Activated naive CD8-positive, alpha-beta T cell treated with anti-CD3 and anti-CD28 coated beads, Interleukin-2, amount 10 ng/mL, durations not matched to agents 7 days and 5 days (primary cell): ENCODE measurements around the gene CDK4. TPM values are rescaled to one million over a fixed set of nuclear protein-coding genes. Genes with fewer than 3 reads are reported as not detected.
A peak's percentile ranks its signal among the peaks of the same experiment; 100 is the strongest.

Experiments used
- ATAC-seq: fragments of 150-1000 bp; cut with Tn5 transposase; one replicate; pipeline ENCODE4 v1.10.0; 2021; ENCODE audit warnings: low read depth, moderate library complexity
- POLR2A ChIA-PET: fragments of 350-600 bp; sonication (Branson Sonifier 250); formaldehyde crosslinking; loops from one replicate; lab custom pipeline; 2021; ENCODE audit warnings: antibody characterized with exemption; lab: Charles Lee
- DNase-seq: peaks from one replicate; pipeline ENCODE4 v3.0.0; 2021
- H3K27ac Mint-ChIP-seq: one replicate; pipeline ENCODE4 v1.8.0; 2022; ENCODE audit warnings: mild to moderate bottlenecking, mixed read lengths
- H3K27me3 Mint-ChIP-seq: one replicate; pipeline ENCODE4 v1.8.0; 2022; ENCODE audit warnings: mild to moderate bottlenecking, moderate library complexity, mixed read lengths
- H3K36me3 Mint-ChIP-seq: one replicate; pipeline ENCODE4 v1.8.0; 2021; ENCODE audit warnings: mild to moderate bottlenecking, mixed read lengths
- H3K4me1 Mint-ChIP-seq: one replicate; pipeline ENCODE4 v1.8.0; 2021; ENCODE audit warnings: mixed read lengths
- H3K4me3 Mint-ChIP-seq: one replicate; pipeline ENCODE4 v1.8.0; 2022; ENCODE audit warnings: mild to moderate bottlenecking, moderate library complexity, mixed read lengths
- H3K9me3 Mint-ChIP-seq: one replicate; pipeline ENCODE4 v1.8.0; 2021; ENCODE audit warnings: mixed read lengths
- total RNA-seq, 2 experiments: library from RNA; stranded (reverse); gene quantifications; one replicate each; pipeline ENCODE4 v1.2.3, GENCODE V29; 2021

CDK4 gene
- total RNA-seq, 2 experiments from 2014 or later = 98.4 to 100 TPM

GRCh38 chr12:57750561-57751431 lies 1.3 kb downstream of the CDK4 start:
- ATAC-seq = no peak
- Mint-ChIP-seq H3K27me3 (no peaks in the 10 kb centered on the region), H3K36me3 (peaks cover 23% of the 10 kb centered on the region), H3K27ac (peak overlapping the region; percentile 83), H3K4me1 (peaks cover 41% of the 10 kb centered on the region), H3K4me3 (peak overlapping the region; percentile 93), H3K9me3 (no peaks in the 10 kb centered on the region)
- no peak for DNase-seq
- POLR2A ChIA-PET = interaction anchor here (0.6 kb wide), 1 partner anchor 82 kb away, joined by 3 read pairs; no protein-coding TSS in a partner anchor

DNA sequence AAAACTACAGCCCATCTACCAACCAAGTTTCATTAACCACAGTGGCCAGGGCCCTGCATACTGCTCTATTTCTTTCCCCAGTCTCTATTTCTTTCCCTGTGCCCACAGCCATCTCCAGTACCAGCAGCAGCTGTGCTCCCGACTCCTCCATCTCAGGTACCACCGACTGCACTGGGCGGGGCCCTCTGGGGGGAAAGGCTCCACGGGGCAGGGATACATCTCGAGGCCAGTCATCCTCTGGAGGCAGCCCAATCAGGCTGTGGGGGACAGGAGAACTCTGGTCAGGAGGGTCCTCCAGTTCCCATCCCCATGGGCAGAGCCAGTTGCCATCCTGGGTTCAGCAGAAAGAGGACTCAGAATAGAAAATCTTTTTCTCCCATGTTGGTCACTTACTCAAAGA lies 3.0 kb downstream of the CDK4 start:
- peaks cover 45% of the 10 kb centered on the region for H3K4me1 Mint-ChIP-seq
- POLR2A ChIA-PET = interaction anchor here (0.6 to 1.0 kb wide), 2 partner anchors 27 to 29 kb away, joined by 3 to 6 read pairs; no protein-coding TSS in a partner anchor
- no peak overlapping the region for H3K27ac Mint-ChIP-seq
- no peak for DNase-seq
- no peak overlapping the region for H3K4me3 Mint-ChIP-seq
- no peaks in the 10 kb centered on the region for H3K9me3 Mint-ChIP-seq
- no peak for ATAC-seq
- H3K27me3 Mint-ChIP-seq = no peaks in the 10 kb centered on the region
- H3K36me3 Mint-ChIP-seq = peaks cover 23% of the 10 kb centered on the region

DNA sequence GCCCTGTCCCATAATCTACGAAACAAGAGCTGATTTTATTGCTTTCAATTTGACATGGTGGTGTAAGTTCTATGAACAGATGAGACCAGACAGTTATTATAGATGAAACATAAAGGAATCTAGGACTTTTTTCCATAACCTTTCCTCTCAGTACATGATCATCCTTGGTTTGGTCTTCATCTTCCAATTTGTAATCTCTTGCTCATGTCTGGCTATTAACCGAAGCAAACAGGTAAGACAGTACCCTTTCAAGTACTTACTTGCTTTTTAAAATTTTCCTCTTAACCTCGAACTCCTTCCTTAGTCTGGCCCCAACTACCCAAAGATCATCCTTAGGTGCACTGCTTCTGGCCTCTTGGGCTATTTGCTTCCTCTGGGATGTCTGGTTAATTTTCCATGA lies 6.1 kb downstream of the CDK4 start:
- Mint-ChIP-seq H3K4me3 (peak overlapping the region; percentile 87), H3K4me1 (peaks cover 36% of the 10 kb centered on the region), H3K36me3 (peaks cover 14% of the 10 kb centered on the region), H3K27me3 (no peaks in the 10 kb centered on the region), H3K9me3 (no peaks in the 10 kb centered on the region), H3K27ac (peak overlapping the region; percentile 99)
- POLR2A ChIA-PET = interaction anchor here (1.5 kb wide), 1 partner anchor 227 kb away, joined by 5 read pairs; no protein-coding TSS in a partner anchor
- no peak for DNase-seq
- no peak for ATAC-seq

- POLR2A ChIA-PET = interaction anchor here (0.8 to 1.5 kb wide), 5 partner anchors 8 to 1429 kb away, joined by 3 to 5 read pairs (median 3); partner anchors contain the start of genes CNPY2 and PIP4K2C
Observed at GRCh38 chr12:57745485-57745881, 6.6 kb downstream of the CDK4 start.

DNA sequence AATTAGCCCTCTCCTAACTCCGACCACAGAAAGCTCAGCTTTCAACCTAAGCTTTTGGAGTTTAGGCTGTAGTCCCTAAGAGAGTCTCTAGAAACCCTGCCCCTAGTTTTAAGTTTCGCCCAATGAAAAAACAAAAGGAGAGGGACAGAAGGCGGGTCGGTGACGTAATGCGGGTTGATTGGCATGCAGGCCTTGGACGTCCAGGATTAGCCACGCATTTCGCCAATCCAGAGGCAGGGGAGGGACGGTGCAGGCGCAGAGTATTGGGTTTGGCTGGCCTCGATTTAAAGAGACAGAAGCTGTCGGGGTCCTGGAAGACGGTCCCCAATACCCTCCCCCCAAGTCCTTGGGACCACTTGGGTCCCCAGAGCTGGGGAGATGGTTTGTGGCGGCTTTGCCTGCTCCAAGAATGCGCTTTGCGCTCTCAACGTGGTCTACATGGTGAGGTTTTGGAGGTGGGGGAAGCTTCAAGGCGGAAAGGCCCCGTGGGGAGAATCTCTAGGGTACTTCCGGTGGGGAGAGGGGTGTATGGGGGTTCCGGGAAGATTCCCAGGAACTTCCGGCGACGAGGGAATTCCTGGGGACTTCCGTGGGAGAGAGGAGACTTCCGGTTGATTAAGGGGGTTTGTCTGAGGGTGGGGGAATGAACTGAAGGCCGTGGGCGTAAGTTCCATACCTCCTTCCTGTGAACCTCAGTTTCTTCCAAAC lies 7.2 kb downstream of the CDK4 start, which contains the start of gene TSPAN31:
TSS of gene TSPAN31 (plus strand) at position 263 of the 708 bp plus-strand sequence. CDS start at position 379, 116 bp downstream.
- Mint-ChIP-seq H3K4me3 (peak within 1 kb of the TSS; percentile 87), H3K4me1 (peaks cover 36% of the 10 kb centered on the region)

More at GRCh38 chr12:57745485-57745881, 6.6 kb downstream of the CDK4 start:
- H3K36me3 Mint-ChIP-seq = peaks cover 13% of the 10 kb centered on the region
- peaks cover 37% of the 10 kb centered on the region for H3K4me1 Mint-ChIP-seq
- no peaks in the 10 kb centered on the region for H3K27me3 Mint-ChIP-seq
- ATAC-seq = no peak
- H3K9me3 Mint-ChIP-seq = no peaks in the 10 kb centered on the region
- peak overlapping the region; percentile 87 for H3K4me3 Mint-ChIP-seq
- no peak for DNase-seq
- peak overlapping the region; percentile 99 for H3K27ac Mint-ChIP-seq

GRCh38 chr12:57744194-57744776 lies 7.8 kb downstream of the CDK4 start:
- H3K9me3 Mint-ChIP-seq = no peaks in the 10 kb centered on the region
- H3K27me3 Mint-ChIP-seq = no peaks in the 10 kb centered on the region
- H3K4me3 Mint-ChIP-seq = peak overlapping the region; percentile 87
- H3K4me1 Mint-ChIP-seq = peaks cover 43% of the 10 kb centered on the region
- peaks cover 12% of the 10 kb centered on the region for H3K36me3 Mint-ChIP-seq
- POLR2A ChIA-PET = interaction anchor here (0.6 to 1.5 kb wide), 13 partner anchors 10 to 1428 kb away, joined by 3 to 7 read pairs (median 3); partner anchors contain the start of genes CNPY2, DDIT3 and PIP4K2C
- peak; percentile 82 for DNase-seq
- peak overlapping the region; percentile 99 for H3K27ac Mint-ChIP-seq
- peak; percentile 31 for ATAC-seq

More for the DNA sequence above, 7.2 kb downstream of the CDK4 start, which contains the start of gene TSPAN31:
- ATAC-seq (peak; percentile 81), DNase-seq (peak; percentile 87)
- Mint-ChIP-seq H3K36me3 (peaks cover 10% of the 10 kb centered on the region), H3K9me3 (no peaks in the 10 kb centered on the region), H3K27me3 (no peaks in the 10 kb centered on the region), H3K27ac (peak within 1 kb of the TSS; percentile 99)
- POLR2A ChIA-PET = interaction anchor here (0.8 to 1.5 kb wide), 12 partner anchors 9 to 1429 kb away, joined by 3 to 7 read pairs (median 3); partner anchors contain the start of genes CNPY2, DDIT3 and PIP4K2C

GRCh38 chr12:57743769-57744168 lies 8.3 kb downstream of the CDK4 start:
- Mint-ChIP-seq H3K4me3 (peak overlapping the region; percentile 87), H3K4me1 (peaks cover 48% of the 10 kb centered on the region), H3K9me3 (no peaks in the 10 kb centered on the region), H3K27me3 (no peaks in the 10 kb centered on the region), H3K36me3 (peaks cover 16% of the 10 kb centered on the region), H3K27ac (peak overlapping the region; percentile 99)
- DNase-seq (no peak), ATAC-seq (no peak)
- POLR2A ChIA-PET = interaction anchor here (1.1 to 1.2 kb wide), 2 partner anchors 49 to 223 kb away, joined by 3 to 4 read pairs; partner anchors contain the start of gene DDIT3

- POLR2A ChIA-PET = interaction anchor here (0.6 to 2.4 kb wide), 17 partner anchors 9 to 382 kb away, joined by 3 to 10 read pairs (median 4); partner anchors contain the start of genes CDK4, CYP27B1, DCTN2 and DDIT3
- Mint-ChIP-seq H3K9me3 (no peaks in the 10 kb centered on the region), H3K4me3 (peak overlapping the region; percentile 88), H3K27ac (peak overlapping the region; percentile 84), H3K27me3 (no peaks in the 10 kb centered on the region), H3K4me1 (peaks cover 48% of the 10 kb centered on the region), H3K36me3 (peaks cover 10% of the 10 kb centered on the region)
- ATAC-seq (peak; percentile 65), DNase-seq (peak; percentile 73)
Observed at GRCh38 chr12:57741844-57742738, 10.0 kb downstream of the CDK4 start.

DNA sequence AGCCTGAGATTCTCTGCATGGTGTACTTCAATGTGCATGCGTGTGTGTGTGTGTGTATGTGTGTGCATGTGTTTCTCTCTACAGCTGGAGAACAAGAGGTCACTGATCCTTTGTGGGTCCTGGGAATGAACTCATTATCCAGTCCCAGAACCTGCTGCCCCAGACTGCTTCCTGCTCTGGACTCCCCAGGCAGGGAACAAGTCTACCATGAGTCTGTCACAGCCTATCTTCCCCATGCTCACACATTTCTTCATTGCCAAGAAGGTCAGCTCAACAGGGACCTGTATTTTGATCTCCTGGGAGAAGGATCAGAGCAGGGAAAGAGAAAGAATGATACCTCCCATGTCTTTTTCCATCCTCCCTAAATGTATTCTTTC lies 10.7 kb downstream of the CDK4 start:
- no peak for ATAC-seq
- DNase-seq = no peak
- H3K27me3 Mint-ChIP-seq = no peaks in the 10 kb centered on the region

DNA sequence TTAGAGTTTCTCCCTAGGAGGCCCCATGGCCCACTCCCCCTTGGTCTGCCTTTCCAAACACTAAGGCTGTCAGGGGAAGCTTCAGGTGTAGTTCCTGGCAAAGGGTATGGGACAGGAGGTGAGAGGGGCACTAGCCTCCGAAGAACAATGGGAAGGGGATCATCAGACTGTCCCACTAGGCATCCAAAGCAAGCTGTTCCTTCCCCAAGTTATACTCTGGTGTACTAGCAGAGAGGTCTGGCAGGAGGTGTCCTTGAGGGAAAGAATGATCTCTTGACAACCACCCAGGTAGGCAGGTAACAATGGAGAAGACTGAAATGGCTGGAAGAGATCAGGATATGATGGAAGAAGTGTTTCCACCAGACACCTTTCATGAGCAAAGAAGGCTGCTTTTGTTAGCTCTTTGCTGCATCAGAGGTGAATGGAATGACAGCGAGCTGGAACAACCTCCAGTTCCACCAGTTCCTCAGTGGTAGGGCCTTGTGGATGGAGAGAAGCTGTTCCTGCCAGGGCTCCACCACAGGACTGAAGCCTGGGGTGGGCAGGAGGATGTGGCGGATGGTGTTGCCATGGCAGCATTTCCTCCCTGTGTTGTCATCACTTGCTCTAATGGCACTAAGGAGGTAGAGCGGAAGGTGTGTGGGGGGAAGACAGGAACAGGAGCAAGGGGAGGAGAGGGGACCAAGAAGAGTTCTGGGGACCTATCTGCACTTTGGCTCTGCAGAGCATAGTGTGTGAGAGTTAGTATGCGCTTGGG lies 11.3 kb downstream of the CDK4 start:
- peak; percentile 80 for DNase-seq
- peaks cover 17% of the 10 kb centered on the region for H3K36me3 Mint-ChIP-seq
- no peaks in the 10 kb centered on the region for H3K27me3 Mint-ChIP-seq
- H3K4me1 Mint-ChIP-seq = peaks cover 49% of the 10 kb centered on the region
- peak; percentile 59 for ATAC-seq
- H3K9me3 Mint-ChIP-seq = no peaks in the 10 kb centered on the region
- peak overlapping the region; percentile 84 for H3K27ac Mint-ChIP-seq
- peak overlapping the region; percentile 88 for H3K4me3 Mint-ChIP-seq
- POLR2A ChIA-PET = interaction anchor here (0.5 to 2.4 kb wide), 19 partner anchors 8 to 282 kb away, joined by 3 to 10 read pairs (median 4); partner anchors contain the start of genes ATP23, CDK4, CYP27B1 and DCTN2

More for the DNA sequence above, 10.7 kb downstream of the CDK4 start:
- Mint-ChIP-seq H3K27ac (peak overlapping the region; percentile 84), H3K4me3 (peak overlapping the region; percentile 88), H3K4me1 (peaks cover 53% of the 10 kb centered on the region), H3K9me3 (no peaks in the 10 kb centered on the region), H3K36me3 (peaks cover 16% of the 10 kb centered on the region)
- POLR2A ChIA-PET = interaction anchor here (0.6 to 2.4 kb wide), 19 partner anchors 8 to 381 kb away, joined by 3 to 10 read pairs (median 4); partner anchors contain the start of genes CDK4, CYP27B1, DCTN2 and DDIT3
